Suprapubic skin (tissue), 4 donors: ENCODE results near the gene PIP5K1B.

Experiments
- CTCF ChIP-seq, 2 donors: fragments of 200-600 bp in 1 of 2; fragments of 450-650 bp in 1 of 2; sonication (generic) in 1 of 2; IDR thresholded peaks; one replicate each; pipeline ENCODE4 v1.5.1; 2016 to 2019; ENCODE audit warnings: antibody characterized with exemption in 2 of 2, mild to moderate bottlenecking in 1 of 2, moderate library complexity in 1 of 2
- POLR2A ChIP-seq, 2 donors: fragments of 450-650 bp; IDR thresholded peaks; one replicate each; pipeline ENCODE4 v1.6.1; 2017; ENCODE audit warnings: antibody characterized with exemption in 2 of 2, mild to moderate bottlenecking in 2 of 2, moderate library complexity in 2 of 2
- POLR2AphosphoS5 ChIP-seq, 3 donors: sonication (generic); formaldehyde crosslinking; IDR thresholded peaks; one replicate each; pipeline ENCODE4 v1.6.1; 2017; ENCODE audit warnings: antibody characterized with exemption in 3 of 3

GRCh38 chr9:68759981-68760673 is 55.1 kb downstream of the PIP5K1B start:
- TF ChIP-seq POLR2AphosphoS5 (IDR thresholded peaks at IDR 0.05): no peak
- no peak for TF ChIP-seq CTCF (IDR thresholded peaks at IDR 0.05)
- no peak for TF ChIP-seq POLR2A (IDR thresholded peaks at IDR 0.05)
